Sigmoid colon (tissue), 7 donors: ENCODE results near the gene PARP11. TPM values are rescaled to one million over a fixed set of nuclear protein-coding genes. Genes with fewer than 3 reads are reported as not detected.
"Not testable (repeated sequence)": the region's sequence is repeated elsewhere in the genome, so short reads cannot be mapped to it uniquely, and the experiment has no call there.

ENCODE experiments used
- DNase-seq: peaks from one replicate; pipeline ENCODE4 v3.0.0-alpha.2; 2019
- H3K27ac ChIP-seq, 4 donors: fragments of 200-600 bp; sonication (generic); one replicate each; pipeline ENCODE4 v1.5.1; 2016 to 2019; ENCODE audit warnings: mild to moderate bottlenecking in 1 of 4
- H3K27me3 ChIP-seq, 3 donors: fragments of 200-600 bp; sonication (generic); one replicate each; pipeline ENCODE4 v1.5.1; 2019; ENCODE audit warnings: mild to moderate bottlenecking in 1 of 3
- H3K36me3 ChIP-seq, 4 donors: fragments of 200-600 bp; sonication (generic); one replicate each; pipeline ENCODE4 v1.5.1; 2016 to 2019
- H3K4me1 ChIP-seq, 4 donors: fragments of 200-600 bp; sonication (generic); one replicate each; pipeline ENCODE4 v1.5.1; 2017 to 2019
- H3K4me3 ChIP-seq, 4 donors: fragments of 200-600 bp; sonication (generic); one replicate each; pipeline ENCODE4 v1.5.1; 2017 to 2019; ENCODE audit warnings: mild to moderate bottlenecking in 2 of 4, moderate library complexity in 1 of 4
- H3K9me3 ChIP-seq, 4 donors: fragments of 200-600 bp in 3 of 4; sonication (generic) in 3 of 4; one replicate each; pipeline versions ENCODE4 v1.5.1 to v1.6.1; 2013 to 2019
- CTCF ChIP-seq, 4 experiments: fragments of 450-650 bp in 3 of 4; fragments of 200-600 bp in 1 of 4; IDR thresholded peaks; one replicate each; pipeline ENCODE4 v1.5.1; 2016 to 2019; ENCODE audit warnings: antibody characterized with exemption in 4 of 4, mild to moderate bottlenecking in 3 of 4, moderate library complexity in 2 of 4
- EP300 ChIP-seq, 4 donors: sonication (generic); formaldehyde crosslinking; IDR thresholded peaks; one replicate each; pipeline ENCODE4 v1.6.1; 2017; ENCODE audit warnings: antibody characterized with exemption in 4 of 4
- POLR2A ChIP-seq, 2 donors: fragments of 450-650 bp; IDR thresholded peaks; one replicate each; pipeline ENCODE4 v1.6.1; 2016; ENCODE audit warnings: antibody characterized with exemption in 2 of 2, mild to moderate bottlenecking in 2 of 2, moderate library complexity in 2 of 2
- POLR2AphosphoS5 ChIP-seq, 4 donors: sonication (generic); formaldehyde crosslinking; IDR thresholded peaks; one replicate each; pipeline ENCODE4 v1.6.1; 2017; ENCODE audit warnings: antibody characterized with exemption in 4 of 4
- WGBS, 2 donors: extraction: QIAGEN DNeasy Blood & Tissue Kit; methylation state at CpG; one replicate each; pipeline ENCODE4 v1.1.7; 2013; 5-methylcytosine and 5-hydroxymethylcytosine counted together
- intact Hi-C: fragments of 100-400 bp; cut with DNase I; formaldehyde crosslinking; loops from one replicate; pipeline ENCODE4 v1.15.1; 2023
- polyA plus RNA-seq, 3 donors: library from polyadenylated mRNA; stranded (reverse); fragments of 200-250 nt; gene quantifications; one replicate each; pipeline ENCODE4 v1.2.3, GENCODE V29; 2013
- total RNA-seq, 4 donors: library from RNA; depleted of rRNA; stranded (reverse); fragments of >200 nt; gene quantifications; one replicate each; pipeline ENCODE4 v1.1.0, GENCODE V29; 2016
- donor health status: healthy with polysubstance abuse.
- donor health status: Bipolar disorder and iron deficiency.
- donor health status: healthy.

Gene PARP11
- total and polyA plus RNA-seq, 7 donors, result 2.4 to 12.1 (median 6.0) TPM

DNA sequence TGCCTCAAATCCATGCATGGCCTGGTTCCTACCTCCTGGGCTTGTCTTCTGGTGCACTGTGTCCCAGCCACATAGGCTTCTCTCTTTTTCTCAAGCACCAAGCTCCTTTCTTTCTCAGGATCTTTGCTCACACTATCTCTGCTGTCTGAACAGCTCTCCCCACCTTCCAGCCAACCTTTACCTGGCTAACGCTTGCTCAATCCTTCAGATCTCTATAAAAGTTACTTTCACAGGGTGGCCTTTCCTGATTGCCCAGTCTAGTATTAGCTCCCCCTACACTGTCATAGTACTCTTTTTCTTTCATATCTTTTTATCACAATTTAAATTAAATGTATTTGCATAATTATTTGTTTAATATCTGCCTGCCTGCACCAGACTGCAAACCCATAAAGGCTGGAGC lies 3.8 kb downstream of the PARP11 start:
- WGBS, 2 donors, result 64 to 81% methylated on average over 1 of the region's 1 CpG
- no peak overlapping the region for H3K27ac ChIP-seq
- no peaks in the 10 kb centered on the region for H3K36me3 ChIP-seq
- H3K4me1 ChIP-seq, result peaks cover 0 to 29% (median 19%) of the 10 kb centered on the region in 4 donors
- DNase-seq, result no peak
- intact Hi-C loops, result no loop called here
- TF ChIP-seq POLR2A (IDR thresholded peaks at IDR 0.05) (no peak), POLR2AphosphoS5 (IDR thresholded peaks at IDR 0.05) (no peak), CTCF (IDR thresholded peaks at IDR 0.05) (no peak), EP300 (IDR thresholded peaks at IDR 0.05) (no peak)
- H3K4me3 ChIP-seq, result peak overlapping the region in 1 of 4 donors; percentile 2
- no peaks in the 10 kb centered on the region for H3K27me3 ChIP-seq
- no peaks in the 10 kb centered on the region for H3K9me3 ChIP-seq

- no peak overlapping the region for H3K4me3 ChIP-seq
- H3K27me3 ChIP-seq, result no peaks in the 10 kb centered on the region
- H3K36me3 ChIP-seq, result peaks cover 0 to 11% (median 0%) of the 10 kb centered on the region in 4 donors
- no peaks in the 10 kb centered on the region for H3K9me3 ChIP-seq
- intact Hi-C loops, result no loop called here
- TF ChIP-seq POLR2AphosphoS5 (IDR thresholded peaks at IDR 0.05) (no peak), POLR2A (IDR thresholded peaks at IDR 0.05) (no peak)
- WGBS, 2 donors, result 90 to 91% methylated on average over 6 of the region's 6 CpGs
- DNase-seq, result no peak
- no peak overlapping the region for H3K27ac ChIP-seq
- no peaks in the 10 kb centered on the region for H3K4me1 ChIP-seq
These were observed 9.4 kb downstream of the PARP11 start for GRCh38 chr12:3863756-3864155.

DNA sequence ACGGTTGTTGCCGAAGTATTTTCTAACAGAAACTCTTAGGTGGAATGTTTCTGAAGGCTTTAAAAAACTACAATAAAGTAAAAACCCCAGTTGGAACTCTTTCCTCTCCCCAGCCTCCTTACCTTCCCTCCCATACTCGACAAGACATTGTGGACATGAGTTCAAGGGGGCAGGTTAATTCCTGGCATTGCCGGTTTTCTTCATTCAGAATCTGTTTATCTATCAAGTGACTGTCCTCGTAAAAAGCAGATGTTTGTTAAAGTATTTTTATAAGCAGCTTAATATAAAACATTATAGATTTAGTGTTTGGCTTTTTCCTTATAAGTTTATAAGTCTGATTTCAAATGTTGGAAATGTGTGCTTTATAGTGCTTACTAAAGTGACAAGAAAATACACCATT lies 30.7 kb downstream of the PARP11 start:
- Histone ChIP-seq H3K36me3 (no peaks in the 10 kb centered on the region), H3K4me3 (no peak overlapping the region), H3K4me1 (peaks cover 0 to 17% (median 3%) of the 10 kb centered on the region in 4 donors), H3K27ac (peak overlapping the region in 2 of 4 donors; percentile 41 to 49), H3K9me3 (no peaks in the 10 kb centered on the region), H3K27me3 (no peaks in the 10 kb centered on the region)
- WGBS, 2 donors, result 74 to 83% methylated on average over 5 of the region's 5 CpGs
- DNase-seq, result no peak
- intact Hi-C loops, result no loop called here
- TF ChIP-seq EP300 (IDR thresholded peaks at IDR 0.05) (no peak), POLR2AphosphoS5 (IDR thresholded peaks at IDR 0.05) (no peak), POLR2A (IDR thresholded peaks at IDR 0.05) (no peak), CTCF (IDR thresholded peaks at IDR 0.05) (no peak)

- Histone ChIP-seq H3K27me3 (no peaks in the 10 kb centered on the region), H3K4me1 (peaks cover 0 to 17% (median 3%) of the 10 kb centered on the region in 4 donors), H3K36me3 (no peaks in the 10 kb centered on the region), H3K27ac (peak overlapping the region in 2 of 4 donors; percentile 41 to 49), H3K9me3 (no peaks in the 10 kb centered on the region), H3K4me3 (no peak overlapping the region)
- DNase-seq, result no peak
- WGBS, 2 donors, result 95 to 99% methylated on average over 3 of the region's 3 CpGs
- TF ChIP-seq CTCF (IDR thresholded peaks at IDR 0.05), result no peak
- TF ChIP-seq POLR2A (IDR thresholded peaks at IDR 0.05), result no peak
- TF ChIP-seq EP300 (IDR thresholded peaks at IDR 0.05), result no peak
- TF ChIP-seq POLR2AphosphoS5 (IDR thresholded peaks at IDR 0.05), result no peak
- intact Hi-C loops, result no loop called here
These were observed 31.4 kb downstream of the PARP11 start for GRCh38 chr12:3841783-3842182.

GRCh38 chr12:3840833-3841232 lies 32.4 kb downstream of the PARP11 start:
- H3K36me3 ChIP-seq, DNase-seq, H3K4me3 ChIP-seq, H3K27ac ChIP-seq, intact Hi-C loops, H3K9me3 ChIP-seq, H3K27me3 ChIP-seq: not testable (repeated sequence)
- H3K4me1 ChIP-seq, result peaks cover 0 to 17% (median 3%) of the 10 kb centered on the region in 4 donors
- 52 to 64% methylated on average over 2 of the region's 2 CpGs for WGBS, 2 donors

- H3K27me3 ChIP-seq, DNase-seq: not testable (repeated sequence)
- WGBS, 2 donors, result 89 to 92% methylated on average over 4 of the region's 4 CpGs
These were observed 33.5 kb downstream of the PARP11 start for GRCh38 chr12:3839745-3840144.

DNA sequence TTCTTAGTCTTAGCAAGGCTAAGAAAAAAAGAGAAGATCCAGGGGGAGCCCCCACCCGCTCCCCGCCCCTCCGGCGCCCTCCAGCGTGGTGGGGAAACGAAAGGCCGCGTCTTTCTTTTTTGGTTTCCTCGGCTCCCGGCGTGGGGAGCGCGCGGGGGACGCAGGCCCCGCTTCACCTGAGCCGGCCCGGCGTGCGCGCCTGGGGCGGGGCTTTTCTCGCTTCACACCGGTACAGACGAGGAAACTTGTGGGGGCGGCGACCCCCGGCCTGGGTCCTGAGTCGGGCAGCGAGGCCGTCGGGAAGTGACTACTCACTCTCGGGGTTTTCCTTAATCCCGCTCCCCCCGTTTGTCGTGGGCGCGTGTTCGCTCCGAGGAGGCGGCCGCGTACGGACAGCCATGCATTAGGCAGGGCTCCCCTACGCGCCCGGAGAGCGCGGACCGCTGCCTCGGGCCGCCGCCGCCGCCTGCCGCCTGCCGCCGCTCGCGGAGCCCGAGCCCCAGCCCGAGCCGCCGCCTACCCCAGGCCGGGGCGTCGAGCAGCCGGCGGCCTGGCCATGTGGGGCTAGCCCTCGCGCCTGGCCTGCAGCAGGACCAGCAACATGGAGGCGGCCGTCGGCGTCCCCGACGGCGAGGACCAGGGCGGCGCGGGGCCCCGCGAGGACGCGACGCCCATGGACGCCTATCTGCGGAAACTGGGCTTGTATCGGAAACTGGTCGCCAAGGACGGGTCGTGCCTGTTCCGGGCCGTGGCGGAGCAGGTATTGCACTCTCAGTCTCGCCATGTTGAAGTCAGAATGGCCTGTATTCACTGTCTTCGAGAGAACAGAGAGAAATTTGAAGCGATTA lies 34.3 kb downstream of the PARP11 start:
- Histone ChIP-seq H3K4me3 (peak overlapping the region in 1 of 4 donors; percentile 30), H3K4me1 (peaks cover 0 to 21% (median 3%) of the 10 kb centered on the region in 4 donors)
- H3K27me3 ChIP-seq, H3K27ac ChIP-seq, H3K36me3 ChIP-seq, DNase-seq, H3K9me3 ChIP-seq, intact Hi-C loops: not testable (repeated sequence)
- WGBS, 2 donors, result 58 to 79% methylated on average over 98 of the region's 98 CpGs

More at GRCh38 chr12:3839745-3840144, 33.5 kb downstream of the PARP11 start:
- intact Hi-C loops, H3K4me3 ChIP-seq, H3K9me3 ChIP-seq, H3K27ac ChIP-seq, H3K36me3 ChIP-seq: not testable (repeated sequence)
- peaks cover 0 to 17% (median 3%) of the 10 kb centered on the region in 4 donors for H3K4me1 ChIP-seq
